Panc1 (cell line): ENCODE data around the gene GRK1.

ENCODE experiments used
- POLR2AphosphoS5 ChIP-seq: IDR thresholded peaks from 2 replicates; pipeline ENCODE4 v1.6.1; 2012; ENCODE audit warnings: mild to moderate bottlenecking, low read depth, low read length, moderate library complexity
- TCF7L2 ChIP-seq: IDR thresholded peaks from 2 replicates; pipeline ENCODE4 v1.6.1; 2011; ENCODE audit warnings: mild to moderate bottlenecking, low read depth, low read length, inconsistent platforms
- TF ChIP-seq, protein P1 (sequence below): fragments of 450-650 bp; IDR thresholded peaks from 2 replicates; pipeline ENCODE4 v1.5.1; 2017; ENCODE audit warnings: mild to moderate bottlenecking
- TF ChIP-seq, protein P2 (sequence below), 2 experiments: IDR thresholded peaks; 2 replicates each; pipeline ENCODE4 v1.6.1; 2011 to 2012; ENCODE audit warnings: low read depth in 2 of 2, control low read depth in 1 of 2, low read length in 1 of 2, mild to moderate bottlenecking in 1 of 2, moderate library complexity in 1 of 2; ENCODE audit not compliant: insufficient read depth in 1 of 2

DNA sequence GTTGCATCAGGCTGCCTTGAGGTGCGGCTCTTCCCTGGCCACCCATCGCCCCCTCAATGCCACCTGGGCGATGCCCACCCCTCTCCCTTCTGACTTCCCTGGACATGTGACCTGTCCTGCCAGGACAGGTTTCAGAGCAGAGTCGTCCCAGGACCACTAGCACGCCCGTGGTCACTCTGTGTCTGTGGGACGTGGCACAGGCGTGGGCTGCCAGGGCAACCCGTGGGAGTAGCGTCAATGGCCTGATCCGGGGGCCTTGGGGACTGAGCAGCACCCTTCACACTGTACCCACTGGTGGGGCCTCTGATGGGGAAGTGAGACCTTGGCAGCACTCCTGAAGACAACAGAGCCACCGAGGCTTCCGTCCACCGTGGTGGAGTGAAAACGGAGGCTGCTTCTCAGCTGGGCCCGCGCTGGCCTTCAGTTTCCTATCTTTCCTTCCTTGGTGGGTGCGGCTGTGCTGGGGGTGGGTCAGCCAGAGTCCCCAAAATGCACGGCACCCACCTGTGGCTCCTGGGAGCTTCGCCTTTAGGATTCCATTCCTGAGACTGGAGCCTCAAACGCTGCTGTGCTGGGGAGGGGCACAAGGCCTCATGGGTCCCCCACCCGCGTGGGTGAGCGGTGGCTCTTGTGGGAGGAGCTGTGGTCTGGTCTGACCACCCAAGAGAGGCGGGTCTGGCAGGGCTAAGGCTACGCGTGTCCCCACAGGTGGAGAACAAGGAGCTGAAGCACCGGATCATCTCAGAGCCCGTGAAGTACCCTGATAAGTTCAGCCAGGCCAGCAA lies 65.3 kb downstream of the GRK1 start:
- TF ChIP-seq, protein P1, sequence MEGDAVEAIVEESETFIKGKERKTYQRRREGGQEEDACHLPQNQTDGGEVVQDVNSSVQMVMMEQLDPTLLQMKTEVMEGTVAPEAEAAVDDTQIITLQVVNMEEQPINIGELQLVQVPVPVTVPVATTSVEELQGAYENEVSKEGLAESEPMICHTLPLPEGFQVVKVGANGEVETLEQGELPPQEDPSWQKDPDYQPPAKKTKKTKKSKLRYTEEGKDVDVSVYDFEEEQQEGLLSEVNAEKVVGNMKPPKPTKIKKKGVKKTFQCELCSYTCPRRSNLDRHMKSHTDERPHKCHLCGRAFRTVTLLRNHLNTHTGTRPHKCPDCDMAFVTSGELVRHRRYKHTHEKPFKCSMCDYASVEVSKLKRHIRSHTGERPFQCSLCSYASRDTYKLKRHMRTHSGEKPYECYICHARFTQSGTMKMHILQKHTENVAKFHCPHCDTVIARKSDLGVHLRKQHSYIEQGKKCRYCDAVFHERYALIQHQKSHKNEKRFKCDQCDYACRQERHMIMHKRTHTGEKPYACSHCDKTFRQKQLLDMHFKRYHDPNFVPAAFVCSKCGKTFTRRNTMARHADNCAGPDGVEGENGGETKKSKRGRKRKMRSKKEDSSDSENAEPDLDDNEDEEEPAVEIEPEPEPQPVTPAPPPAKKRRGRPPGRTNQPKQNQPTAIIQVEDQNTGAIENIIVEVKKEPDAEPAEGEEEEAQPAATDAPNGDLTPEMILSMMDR, result no peak
- no peak for TF ChIP-seq POLR2AphosphoS5
- TF ChIP-seq, protein P2, sequence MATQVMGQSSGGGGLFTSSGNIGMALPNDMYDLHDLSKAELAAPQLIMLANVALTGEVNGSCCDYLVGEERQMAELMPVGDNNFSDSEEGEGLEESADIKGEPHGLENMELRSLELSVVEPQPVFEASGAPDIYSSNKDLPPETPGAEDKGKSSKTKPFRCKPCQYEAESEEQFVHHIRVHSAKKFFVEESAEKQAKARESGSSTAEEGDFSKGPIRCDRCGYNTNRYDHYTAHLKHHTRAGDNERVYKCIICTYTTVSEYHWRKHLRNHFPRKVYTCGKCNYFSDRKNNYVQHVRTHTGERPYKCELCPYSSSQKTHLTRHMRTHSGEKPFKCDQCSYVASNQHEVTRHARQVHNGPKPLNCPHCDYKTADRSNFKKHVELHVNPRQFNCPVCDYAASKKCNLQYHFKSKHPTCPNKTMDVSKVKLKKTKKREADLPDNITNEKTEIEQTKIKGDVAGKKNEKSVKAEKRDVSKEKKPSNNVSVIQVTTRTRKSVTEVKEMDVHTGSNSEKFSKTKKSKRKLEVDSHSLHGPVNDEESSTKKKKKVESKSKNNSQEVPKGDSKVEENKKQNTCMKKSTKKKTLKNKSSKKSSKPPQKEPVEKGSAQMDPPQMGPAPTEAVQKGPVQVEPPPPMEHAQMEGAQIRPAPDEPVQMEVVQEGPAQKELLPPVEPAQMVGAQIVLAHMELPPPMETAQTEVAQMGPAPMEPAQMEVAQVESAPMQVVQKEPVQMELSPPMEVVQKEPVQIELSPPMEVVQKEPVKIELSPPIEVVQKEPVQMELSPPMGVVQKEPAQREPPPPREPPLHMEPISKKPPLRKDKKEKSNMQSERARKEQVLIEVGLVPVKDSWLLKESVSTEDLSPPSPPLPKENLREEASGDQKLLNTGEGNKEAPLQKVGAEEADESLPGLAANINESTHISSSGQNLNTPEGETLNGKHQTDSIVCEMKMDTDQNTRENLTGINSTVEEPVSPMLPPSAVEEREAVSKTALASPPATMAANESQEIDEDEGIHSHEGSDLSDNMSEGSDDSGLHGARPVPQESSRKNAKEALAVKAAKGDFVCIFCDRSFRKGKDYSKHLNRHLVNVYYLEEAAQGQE (IDR thresholded peaks at IDR 0.05; ENCODE audit: insufficient read depth in 1 of 2, low read depth in 2 of 2, low read length in 1 of 2), result no peak
- no peak for TF ChIP-seq TCF7L2
